Daoy (cell line): ENCODE data around the gene ZNF609. TPM values are rescaled to one million over a fixed set of nuclear protein-coding genes. Genes with fewer than 3 reads are reported as not detected.
"Not testable (repeated sequence)": the region's sequence is repeated elsewhere in the genome, so short reads cannot be mapped to it uniquely, and the experiment has no call there.

ENCODE experiments used
- DNase-seq: peaks from one replicate; pipeline ENCODE4 v3.0.0-alpha.2; 2015; ENCODE audit warnings: low read depth
- total RNA-seq: library from RNA; depleted of rRNA; stranded (reverse); fragments of >200 nt; shearing (Covaris generic); gene quantifications from 2 replicates; pipeline ENCODE4 v1.2.3, GENCODE V29; 2014

The ZNF609 gene
- total RNA-seq, 1 experiment from 2014 or later = 9.6 TPM

GRCh38 chr15:64455961-64456371, 4.4 kb upstream of the ZNF609 start:
- no peak for DNase-seq

- no peak for DNase-seq
Observed at GRCh38 chr15:64456634-64457108, 3.7 kb upstream of the ZNF609 start.

- no peak for DNase-seq
Observed at GRCh38 chr15:64459066-64459781, 1.2 kb upstream of the ZNF609 start.

GRCh38 chr15:64460724-64461720, 644 bp downstream of the ZNF609 start:
- peak; percentile 60 for DNase-seq

- peak; percentile 13 for DNase-seq
Observed at GRCh38 chr15:64461721-64462162, 1.4 kb downstream of the ZNF609 start.

- no peak for DNase-seq
Observed at GRCh38 chr15:64462492-64462891, 2.1 kb downstream of the ZNF609 start.

- DNase-seq = no peak
Observed at GRCh38 chr15:64464276-64465005, 4.1 kb downstream of the ZNF609 start.

GRCh38 chr15:64466408-64467141, 6.2 kb downstream of the ZNF609 start:
- DNase-seq = no peak

- DNase-seq = no peak
Observed at GRCh38 chr15:64472161-64472560, 11.8 kb downstream of the ZNF609 start.

- DNase-seq = no peak
Observed at GRCh38 chr15:64474846-64475245, 14.5 kb downstream of the ZNF609 start.

- DNase-seq = no peak
Observed at GRCh38 chr15:64476550-64476949, 16.2 kb downstream of the ZNF609 start.

- no peak for DNase-seq
Observed at GRCh38 chr15:64478863-64479262, 18.5 kb downstream of the ZNF609 start.

- no peak for DNase-seq
Observed at GRCh38 chr15:64480891-64481290, 20.5 kb downstream of the ZNF609 start.

GRCh38 chr15:64483749-64484148, 23.4 kb downstream of the ZNF609 start:
- DNase-seq = no peak

- DNase-seq = no peak
Observed at GRCh38 chr15:64485796-64486195, 25.4 kb downstream of the ZNF609 start.

- DNase-seq = no peak
Observed at GRCh38 chr15:64490598-64491259, 30.4 kb downstream of the ZNF609 start.

GRCh38 chr15:64493641-64494040, 33.3 kb downstream of the ZNF609 start:
- DNase-seq = no peak

- not testable (repeated sequence) for DNase-seq
Observed at GRCh38 chr15:64495968-64496367, 35.6 kb downstream of the ZNF609 start.

GRCh38 chr15:64500695-64501395, 40.5 kb downstream of the ZNF609 start:
- no peak for DNase-seq

GRCh38 chr15:64501396-64501715, 41.0 kb downstream of the ZNF609 start:
- DNase-seq = no peak
